ENCODE measurements around the gene ZNF92. TPM values are rescaled to one million over a fixed set of nuclear protein-coding genes. Genes with fewer than 3 reads are reported as not detected.
"Not testable (repeated sequence)": the region's sequence is repeated elsewhere in the genome, so short reads cannot be mapped to it uniquely, and the experiment has no call there.

Gene ZNF92
- total and polyA plus RNA-seq, 12 donors: 2.7 to 21.9 (median 11.4) TPM

DNA sequence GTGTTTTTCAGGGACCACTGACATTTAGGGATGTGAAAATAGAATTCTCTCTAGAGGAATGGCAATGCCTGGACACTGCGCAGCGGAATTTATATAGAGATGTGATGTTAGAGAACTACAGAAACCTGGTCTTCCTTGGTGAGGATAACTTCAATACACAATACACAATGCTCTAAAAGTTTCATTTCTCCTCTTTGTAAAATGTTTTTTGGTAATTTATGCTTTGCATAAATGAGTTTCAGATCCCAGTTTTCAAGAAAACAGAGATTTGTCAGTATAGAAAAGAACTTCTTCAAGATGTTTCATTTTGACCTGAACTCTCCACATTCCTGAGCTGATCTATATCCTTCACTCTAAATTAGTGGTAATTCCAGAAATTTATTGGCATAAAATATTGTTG, 14.2 kb downstream of the ZNF92 start:
- WGBS, 4 donors: 91 to 98% (median 93%) methylated on average over 2 of the region's 2 CpGs
- intact Hi-C loops (cut with DNase I): no loop called here
- Histone ChIP-seq H3K9me3 (replicated peaks in 1 of 3) (no peaks in the 10 kb centered on the region), H3K4me1 (replicated peaks in 1 of 2) (peaks cover 0 to 8% of the 10 kb centered on the region in 2 donors), H3K27ac (no peak overlapping the region), H3K27me3 (no peaks in the 10 kb centered on the region), H3K36me3 (replicated peaks in 1 of 2) (peaks cover 0 to 9% of the 10 kb centered on the region in 2 donors), H3K4me3 (no peak overlapping the region)
- TF ChIP-seq, protein P1, sequence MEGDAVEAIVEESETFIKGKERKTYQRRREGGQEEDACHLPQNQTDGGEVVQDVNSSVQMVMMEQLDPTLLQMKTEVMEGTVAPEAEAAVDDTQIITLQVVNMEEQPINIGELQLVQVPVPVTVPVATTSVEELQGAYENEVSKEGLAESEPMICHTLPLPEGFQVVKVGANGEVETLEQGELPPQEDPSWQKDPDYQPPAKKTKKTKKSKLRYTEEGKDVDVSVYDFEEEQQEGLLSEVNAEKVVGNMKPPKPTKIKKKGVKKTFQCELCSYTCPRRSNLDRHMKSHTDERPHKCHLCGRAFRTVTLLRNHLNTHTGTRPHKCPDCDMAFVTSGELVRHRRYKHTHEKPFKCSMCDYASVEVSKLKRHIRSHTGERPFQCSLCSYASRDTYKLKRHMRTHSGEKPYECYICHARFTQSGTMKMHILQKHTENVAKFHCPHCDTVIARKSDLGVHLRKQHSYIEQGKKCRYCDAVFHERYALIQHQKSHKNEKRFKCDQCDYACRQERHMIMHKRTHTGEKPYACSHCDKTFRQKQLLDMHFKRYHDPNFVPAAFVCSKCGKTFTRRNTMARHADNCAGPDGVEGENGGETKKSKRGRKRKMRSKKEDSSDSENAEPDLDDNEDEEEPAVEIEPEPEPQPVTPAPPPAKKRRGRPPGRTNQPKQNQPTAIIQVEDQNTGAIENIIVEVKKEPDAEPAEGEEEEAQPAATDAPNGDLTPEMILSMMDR (IDR thresholded peaks at IDR 0.05): no peak
- no peak for DNase-seq

DNA sequence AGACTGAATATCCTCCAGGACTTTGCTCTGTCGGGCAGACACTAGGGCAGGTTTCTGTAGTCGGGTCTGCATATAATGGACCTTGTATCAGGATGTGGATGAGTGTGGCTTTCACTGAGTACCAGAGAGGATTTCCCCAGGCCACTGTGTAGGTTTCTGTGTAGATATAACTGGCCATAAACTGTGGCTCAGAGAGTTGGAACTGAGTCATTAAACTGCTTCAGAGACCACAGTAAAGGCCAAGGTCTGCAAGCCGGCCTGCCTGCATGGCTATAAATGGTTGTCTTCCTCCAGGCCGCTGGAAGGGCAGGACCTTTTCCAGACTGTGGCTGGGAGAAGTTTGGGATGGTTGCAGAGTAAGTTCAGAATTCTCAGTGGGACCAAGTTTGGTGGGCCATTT, 16.9 kb downstream of the ZNF92 start:
- Histone ChIP-seq H3K9me3 (replicated peaks in 1 of 3) (no peaks in the 10 kb centered on the region), H3K27ac (peak overlapping the region in 4 of 5 donors; percentile 15 to 58 (median 36)), H3K4me1 (replicated peaks in 1 of 2) (peaks cover 0 to 8% of the 10 kb centered on the region in 2 donors), H3K4me3 (no peak overlapping the region), H3K36me3 (replicated peaks in 1 of 2) (peaks cover 0 to 9% of the 10 kb centered on the region in 2 donors), H3K27me3 (no peaks in the 10 kb centered on the region)
- DNase-seq: peak; percentile 51 to 76 (median 61)
- TF ChIP-seq, protein P1 (IDR thresholded peaks at IDR 0.05): no peak
- no peak for TF ChIP-seq POLR2A (IDR thresholded peaks at IDR 0.05)
- 45 to 54% (median 48%) methylated on average over 4 of the region's 4 CpGs for WGBS, 4 donors
- intact Hi-C loops (cut with DNase I): no loop called here

DNA sequence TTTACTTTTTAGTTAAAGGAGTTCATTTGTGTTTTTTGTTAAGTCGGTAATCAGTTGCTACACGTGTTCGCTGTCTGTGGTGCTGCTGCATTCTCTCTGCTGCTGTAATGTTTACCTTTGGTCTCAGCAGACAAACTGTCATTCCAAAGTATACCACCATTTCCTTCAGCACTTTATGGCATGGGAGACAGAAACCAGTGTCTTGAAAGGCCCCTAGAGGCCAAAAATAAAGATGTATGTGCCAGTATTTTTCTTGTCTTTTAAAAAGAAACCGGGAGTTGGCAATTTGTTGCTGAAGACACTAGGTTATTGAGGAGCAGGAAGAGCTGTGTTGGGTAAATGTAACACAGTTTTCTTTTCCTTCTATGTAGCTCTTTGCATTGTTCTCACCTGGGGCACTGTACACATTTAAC, 24.1 kb downstream of the ZNF92 start:
- DNase-seq: no peak
- Histone ChIP-seq H3K4me3 (no peak overlapping the region), H3K27me3 (no peaks in the 10 kb centered on the region), H3K36me3 (replicated peaks in 1 of 2) (peaks cover 0 to 6% of the 10 kb centered on the region in 2 donors), H3K4me1 (replicated peaks in 1 of 2) (no peaks in the 10 kb centered on the region), H3K27ac (no peak overlapping the region), H3K9me3 (replicated peaks in 1 of 3) (no peaks in the 10 kb centered on the region)
- WGBS, 4 donors: 70 to 77% (median 73%) methylated on average over 4 of the region's 4 CpGs
- TF ChIP-seq, protein P1 (IDR thresholded peaks at IDR 0.05): no peak
- TF ChIP-seq POLR2A (IDR thresholded peaks at IDR 0.05): no peak
- intact Hi-C loops (cut with DNase I): no loop called here

DNA sequence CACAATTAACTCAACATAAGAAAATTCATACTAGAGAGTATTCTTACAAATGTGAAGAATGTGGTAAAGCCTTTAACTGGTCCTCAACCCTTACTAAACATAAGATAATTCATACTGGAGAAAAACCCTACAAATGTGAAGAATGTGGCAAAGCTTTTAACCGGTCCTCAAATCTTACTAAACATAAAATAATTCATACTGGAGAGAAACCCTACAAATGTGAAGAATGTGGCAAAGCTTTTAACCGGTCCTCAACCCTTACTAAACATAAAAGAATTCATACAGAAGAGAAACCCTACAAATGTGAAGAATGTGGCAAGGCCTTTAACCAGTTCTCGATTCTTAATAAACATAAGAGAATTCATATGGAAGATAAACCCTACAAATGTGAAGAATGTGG, 25.0 kb downstream of the ZNF92 start:
- H3K27ac ChIP-seq; H3K9me3 ChIP-seq (replicated peaks in 1 of 3); H3K27me3 ChIP-seq; H3K4me3 ChIP-seq; H3K4me1 ChIP-seq (replicated peaks in 1 of 2); H3K36me3 ChIP-seq (replicated peaks in 1 of 2); intact Hi-C loops (cut with DNase I); DNase-seq: not testable (repeated sequence)
- WGBS, 4 donors: 85 to 93% (median 92%) methylated on average over 3 of the region's 3 CpGs

DNA sequence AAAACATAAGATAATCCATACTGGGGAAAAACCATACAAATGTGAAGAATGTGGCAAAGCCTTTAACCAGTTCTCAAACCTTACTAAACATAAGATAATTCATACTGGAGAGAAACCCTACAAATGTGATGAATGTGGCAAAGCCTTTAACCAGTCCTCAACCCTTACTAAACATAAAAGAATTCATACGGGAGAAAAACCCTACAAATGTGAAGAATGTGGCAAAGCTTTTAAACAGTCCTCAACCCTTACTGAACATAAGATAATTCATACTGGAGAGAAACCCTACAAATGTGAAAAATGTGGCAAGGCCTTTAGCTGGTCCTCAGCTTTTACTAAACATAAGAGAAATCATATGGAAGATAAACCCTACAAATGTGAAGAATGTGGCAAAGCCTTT, 25.4 kb downstream of the ZNF92 start:
- intact Hi-C loops (cut with DNase I); H3K36me3 ChIP-seq (replicated peaks in 1 of 2); H3K4me3 ChIP-seq; H3K27me3 ChIP-seq; H3K4me1 ChIP-seq (replicated peaks in 1 of 2); H3K9me3 ChIP-seq (replicated peaks in 1 of 3); H3K27ac ChIP-seq; DNase-seq: not testable (repeated sequence)
- 85 to 94% (median 91%) methylated on average over 1 of the region's 1 CpG for WGBS, 4 donors

All from adrenal gland (tissue), 12 donors.